Caco-2 (cell line): ENCODE results near the gene TAF1D. TPM values are rescaled to one million over a fixed set of nuclear protein-coding genes. Genes with fewer than 3 reads are reported as not detected.

Source experiments
- BruUV-seq: library from RNA; stranded (reverse); fragments of 400-500 nt; replicated peaks from 2 replicates; lab custom pipeline; 2021; lab: Mats Ljungman, UMichigan
- CTCF ChIA-PET: fragments of 300-600 bp; sonication (Branson Sonifier 250); formaldehyde crosslinking; loops from one replicate; lab custom pipeline; 2022; ENCODE audit warnings: antibody characterized with exemption; lab: Charles Lee
- POLR2A ChIA-PET: fragments of 300-600 bp; sonication (Branson Sonifier 250); formaldehyde crosslinking; loops from one replicate; lab custom pipeline; 2022; ENCODE audit warnings: antibody characterized with exemption; lab: Charles Lee
- DNase-seq, 2 experiments: peaks; one replicate each; pipeline versions ENCODE4 v3.0.0 to v3.0.0-alpha.2; 2020 to 2022
- H3K27me3 ChIP-seq: replicated peaks from 2 replicates; pipeline ENCODE4 v1.6.0; 2011; ENCODE audit warnings: low read length; ENCODE audit not compliant: control insufficient read depth, insufficient read depth
- H3K36me3 ChIP-seq: 2 replicates; pipeline ENCODE4 v1.5.1; 2011; ENCODE audit warnings: low read length; ENCODE audit not compliant: control insufficient read depth, insufficient read depth
- H3K4me1 ChIP-seq: fragments of 250-450 bp; sonication (Bioruptor Pico); 2 replicates; pipeline ENCODE4 v1.5.1; 2020; ENCODE audit warnings: mild to moderate bottlenecking
- H3K4me3 ChIP-seq: 2 replicates; pipeline ENCODE4 v1.5.1; 2011; ENCODE audit warnings: low read depth, mild to moderate bottlenecking, control low read depth, low read length
- H3K9me3 ChIP-seq: fragments of 250-450 bp; sonication (Bioruptor Pico); 2 replicates; pipeline ENCODE4 v1.5.1; 2020; ENCODE audit warnings: mild to moderate bottlenecking, moderate library complexity
- H3K27ac Mint-ChIP-seq: one replicate; pipeline ENCODE4 v1.8.0; 2022; ENCODE audit warnings: mixed read lengths; ENCODE audit not compliant: unreplicated experiment
- H3K27me3 Mint-ChIP-seq: one replicate; pipeline ENCODE4 v1.8.0; 2022; ENCODE audit warnings: mixed read lengths; ENCODE audit not compliant: insufficient read depth, unreplicated experiment
- H3K36me3 Mint-ChIP-seq: one replicate; pipeline ENCODE4 v1.8.0; 2022; ENCODE audit warnings: mild to moderate bottlenecking, mixed read lengths; ENCODE audit not compliant: insufficient read depth, unreplicated experiment
- H3K4me1 Mint-ChIP-seq: one replicate; pipeline ENCODE4 v1.8.0; 2022; ENCODE audit warnings: low read depth, mixed read lengths; ENCODE audit not compliant: unreplicated experiment
- H3K4me3 Mint-ChIP-seq: one replicate; pipeline ENCODE4 v1.8.0; 2022; ENCODE audit warnings: mild to moderate bottlenecking, moderate library complexity, mixed read lengths; ENCODE audit not compliant: unreplicated experiment
- H3K9me3 Mint-ChIP-seq: one replicate; pipeline ENCODE4 v1.8.0; 2022; ENCODE audit warnings: mixed read lengths; ENCODE audit not compliant: unreplicated experiment
- intact Hi-C: fragments of 100-400 bp; cut with micrococcal nuclease; formaldehyde crosslinking; loops from one replicate; pipeline ENCODE4 v1.10.0; 2022; ENCODE audit not compliant: unreplicated experiment
- total RNA-seq: library from RNA; stranded (reverse); gene quantifications from 2 replicates; pipeline ENCODE4 v1.2.3, GENCODE V29; 2022
- TF ChIP-seq, protein P1 (sequence below), 2 experiments: fragments of 200-600 bp in 1 of 2; IDR thresholded peaks; 1 replicate in 1 of 2; 2 replicates in 1 of 2; pipeline versions ENCODE4 v1.5.1 to v1.8.0; 2011 to 2022; ENCODE audit warnings: antibody characterized with exemption in 1 of 2, control low read depth in 1 of 2, inconsistent platforms in 1 of 2, low read depth in 1 of 2, low read length in 1 of 2, mild to moderate bottlenecking in 1 of 2, moderate library complexity in 1 of 2; ENCODE audit not compliant: insufficient read depth in 1 of 2, severe bottlenecking in 1 of 2, unreplicated experiment in 1 of 2

Gene TAF1D
- total RNA-seq, 1 experiment from 2014 or later: 354 TPM

DNA sequence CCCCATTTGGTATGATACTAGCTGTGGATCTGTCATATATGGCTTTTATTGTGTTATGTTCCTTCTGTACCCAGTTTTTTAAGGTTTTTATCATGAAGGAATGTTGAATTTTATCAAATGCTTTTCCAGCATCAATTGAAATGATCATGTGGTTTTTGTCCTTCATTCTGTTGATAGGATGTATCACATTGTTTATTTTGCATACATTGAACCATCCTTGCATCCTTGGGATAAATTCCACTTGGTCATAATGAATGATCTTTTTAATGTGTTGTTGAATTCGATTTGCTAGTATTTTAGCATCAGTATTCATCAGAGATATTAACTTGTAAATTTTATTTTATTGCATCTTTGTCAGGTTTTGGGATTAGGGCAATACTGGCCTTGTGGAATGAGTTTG lies 31.1 kb downstream of the TAF1D start:
- intact Hi-C loops: no loop called here
- POLR2A ChIA-PET: interaction anchor here (1.0 kb wide), 1 partner anchor 31 kb away, joined by 3 read pairs; the partner anchor contains the start of genes C11orf54 and TAF1D

DNA sequence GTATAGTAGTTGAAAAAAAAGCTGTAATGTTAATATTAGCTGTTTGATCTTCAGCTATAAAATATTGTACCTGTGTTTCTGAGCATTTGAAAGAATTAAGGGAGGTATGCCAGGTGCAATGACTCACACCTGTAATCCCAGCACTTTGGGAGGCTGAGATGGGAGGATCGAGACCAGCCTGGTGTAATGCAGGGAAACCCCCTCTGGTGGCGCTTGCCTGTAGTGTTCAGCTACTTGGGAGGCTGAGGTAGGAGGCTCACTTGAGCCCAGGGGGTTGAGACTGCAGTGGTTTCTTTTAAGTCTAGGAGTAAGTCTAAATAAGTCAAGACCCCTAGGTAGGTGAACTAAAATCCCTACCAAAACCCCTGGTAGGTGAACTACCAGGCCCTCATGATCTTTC lies 37.1 kb downstream of the TAF1D start:
- H3K27me3 ChIP-seq: no peaks in the 10 kb centered on the region
- CTCF ChIA-PET: no interaction called here
- no TSS peak for BruUV-seq
- peaks cover 16% of the 10 kb centered on the region for H3K9me3 Mint-ChIP-seq
- no peak overlapping the region for H3K4me3 Mint-ChIP-seq
- peaks cover 94% of the 10 kb centered on the region for H3K36me3 Mint-ChIP-seq
- peaks cover 8% of the 10 kb centered on the region for H3K36me3 ChIP-seq
- TF ChIP-seq, protein P1, sequence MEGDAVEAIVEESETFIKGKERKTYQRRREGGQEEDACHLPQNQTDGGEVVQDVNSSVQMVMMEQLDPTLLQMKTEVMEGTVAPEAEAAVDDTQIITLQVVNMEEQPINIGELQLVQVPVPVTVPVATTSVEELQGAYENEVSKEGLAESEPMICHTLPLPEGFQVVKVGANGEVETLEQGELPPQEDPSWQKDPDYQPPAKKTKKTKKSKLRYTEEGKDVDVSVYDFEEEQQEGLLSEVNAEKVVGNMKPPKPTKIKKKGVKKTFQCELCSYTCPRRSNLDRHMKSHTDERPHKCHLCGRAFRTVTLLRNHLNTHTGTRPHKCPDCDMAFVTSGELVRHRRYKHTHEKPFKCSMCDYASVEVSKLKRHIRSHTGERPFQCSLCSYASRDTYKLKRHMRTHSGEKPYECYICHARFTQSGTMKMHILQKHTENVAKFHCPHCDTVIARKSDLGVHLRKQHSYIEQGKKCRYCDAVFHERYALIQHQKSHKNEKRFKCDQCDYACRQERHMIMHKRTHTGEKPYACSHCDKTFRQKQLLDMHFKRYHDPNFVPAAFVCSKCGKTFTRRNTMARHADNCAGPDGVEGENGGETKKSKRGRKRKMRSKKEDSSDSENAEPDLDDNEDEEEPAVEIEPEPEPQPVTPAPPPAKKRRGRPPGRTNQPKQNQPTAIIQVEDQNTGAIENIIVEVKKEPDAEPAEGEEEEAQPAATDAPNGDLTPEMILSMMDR (IDR thresholded peaks at IDR 0.05; ENCODE audit: insufficient read depth in 1 of 2, low read depth in 1 of 2, low read length in 1 of 2, severe bottlenecking in 1 of 2, unreplicated experiment in 1 of 2): peak in 1 of 2 experiments; percentile 18
- POLR2A ChIA-PET: no interaction called here
- H3K27ac Mint-ChIP-seq: no peak overlapping the region
- no peaks in the 10 kb centered on the region for H3K27me3 Mint-ChIP-seq
- no peak overlapping the region for H3K4me3 ChIP-seq
- H3K9me3 ChIP-seq: peaks cover 3% of the 10 kb centered on the region; the same call in 1 of the 2 replicates
- no peaks in the 10 kb centered on the region for H3K4me1 Mint-ChIP-seq
- DNase-seq: peak in 1 of 2 experiments; percentile 25
- H3K4me1 ChIP-seq: no peaks in the 10 kb centered on the region
- intact Hi-C loops: no loop called here

More for the DNA sequence above, 31.1 kb downstream of the TAF1D start:
- no TSS peak for BruUV-seq
- peaks cover 38% of the 10 kb centered on the region for H3K9me3 Mint-ChIP-seq
- no peaks in the 10 kb centered on the region for H3K27me3 Mint-ChIP-seq
- no peak for DNase-seq
- H3K36me3 Mint-ChIP-seq: peaks cover 94% of the 10 kb centered on the region
- Histone ChIP-seq H3K4me1 (no peaks in the 10 kb centered on the region), H3K9me3 (peaks cover 17% of the 10 kb centered on the region; the same call in 1 of the 2 replicates), H3K36me3 (peaks cover 7% of the 10 kb centered on the region), H3K4me3 (no peak overlapping the region), H3K27me3 (no peaks in the 10 kb centered on the region)
- CTCF ChIA-PET: no interaction called here
- TF ChIP-seq, protein P1 (IDR thresholded peaks at IDR 0.05; ENCODE audit: insufficient read depth in 1 of 2, low read depth in 1 of 2, low read length in 1 of 2, severe bottlenecking in 1 of 2, unreplicated experiment in 1 of 2): no peak
- H3K4me3 Mint-ChIP-seq: no peak overlapping the region
- no peak overlapping the region for H3K27ac Mint-ChIP-seq
- no peaks in the 10 kb centered on the region for H3K4me1 Mint-ChIP-seq

DNA sequence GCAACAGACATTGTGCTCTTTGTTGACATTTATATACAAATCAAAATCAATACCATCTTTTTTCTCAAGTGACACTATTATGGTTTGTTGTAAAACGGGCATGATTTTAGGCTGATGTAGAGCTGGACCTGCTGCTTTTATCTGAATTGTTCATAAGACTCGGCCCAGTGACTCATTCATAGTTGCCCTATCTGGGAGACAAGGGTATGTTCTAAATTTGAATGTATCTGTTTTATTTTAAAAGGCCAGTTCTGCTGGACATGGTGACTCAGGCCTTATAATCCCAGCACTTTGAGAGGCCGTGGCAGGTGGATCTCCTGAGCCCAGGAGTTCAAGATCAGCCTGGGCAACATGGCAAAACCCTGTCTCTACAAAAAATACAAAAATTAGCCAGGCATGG lies 40.5 kb downstream of the TAF1D start:
- H3K36me3 ChIP-seq: peaks cover 12% of the 10 kb centered on the region
- POLR2A ChIA-PET: no interaction called here

More for the DNA sequence above, 40.5 kb downstream of the TAF1D start:
- H3K4me3 Mint-ChIP-seq: no peak overlapping the region
- peaks cover 98% of the 10 kb centered on the region for H3K36me3 Mint-ChIP-seq
- intact Hi-C loops: no loop called here
- H3K27ac Mint-ChIP-seq: no peak overlapping the region
- H3K4me1 Mint-ChIP-seq: no peaks in the 10 kb centered on the region
- H3K27me3 Mint-ChIP-seq: no peaks in the 10 kb centered on the region
- H3K4me3 ChIP-seq: no peak overlapping the region
- no peaks in the 10 kb centered on the region for H3K9me3 Mint-ChIP-seq
- H3K27me3 ChIP-seq: no peaks in the 10 kb centered on the region
- no peaks in the 10 kb centered on the region for H3K4me1 ChIP-seq
- no TSS peak for BruUV-seq
- no peak for DNase-seq
- CTCF ChIA-PET: no interaction called here
- TF ChIP-seq, protein P1 (IDR thresholded peaks at IDR 0.05; ENCODE audit: insufficient read depth in 1 of 2, low read depth in 1 of 2, low read length in 1 of 2, severe bottlenecking in 1 of 2, unreplicated experiment in 1 of 2): no peak
- H3K9me3 ChIP-seq: no peaks in the 10 kb centered on the region
